Caki2 (cell line): ENCODE measurements around the gene RAD51B. TPM values are rescaled to one million over a fixed set of nuclear protein-coding genes. Genes with fewer than 3 reads are reported as not detected.
"Not testable (repeated sequence)": the region's sequence is repeated elsewhere in the genome, so short reads cannot be mapped to it uniquely, and the experiment has no call there.

Experiments used
- DNase-seq: peaks from one replicate; pipeline ENCODE4 v3.0.0-alpha.2; 2015; ENCODE audit warnings: low read depth
- in situ Hi-C: cut with HindIII; loops from 2 replicates; pipeline ENCODE4 v1.10.0; 2016; ENCODE audit warnings: low sequenced_read_pairs, low pct_unique_long_range_greater_than_20kb, mixed read lengths
- total RNA-seq: library from RNA; depleted of rRNA; stranded (reverse); fragments of >200 nt; shearing (Covaris generic); gene quantifications from 2 replicates; pipeline ENCODE4 v1.2.3, GENCODE V29; 2014; ENCODE audit warnings: low replicate concordance

RAD51B gene
- total RNA-seq, 1 experiment from 2014 or later = 20.8 TPM

DNA sequence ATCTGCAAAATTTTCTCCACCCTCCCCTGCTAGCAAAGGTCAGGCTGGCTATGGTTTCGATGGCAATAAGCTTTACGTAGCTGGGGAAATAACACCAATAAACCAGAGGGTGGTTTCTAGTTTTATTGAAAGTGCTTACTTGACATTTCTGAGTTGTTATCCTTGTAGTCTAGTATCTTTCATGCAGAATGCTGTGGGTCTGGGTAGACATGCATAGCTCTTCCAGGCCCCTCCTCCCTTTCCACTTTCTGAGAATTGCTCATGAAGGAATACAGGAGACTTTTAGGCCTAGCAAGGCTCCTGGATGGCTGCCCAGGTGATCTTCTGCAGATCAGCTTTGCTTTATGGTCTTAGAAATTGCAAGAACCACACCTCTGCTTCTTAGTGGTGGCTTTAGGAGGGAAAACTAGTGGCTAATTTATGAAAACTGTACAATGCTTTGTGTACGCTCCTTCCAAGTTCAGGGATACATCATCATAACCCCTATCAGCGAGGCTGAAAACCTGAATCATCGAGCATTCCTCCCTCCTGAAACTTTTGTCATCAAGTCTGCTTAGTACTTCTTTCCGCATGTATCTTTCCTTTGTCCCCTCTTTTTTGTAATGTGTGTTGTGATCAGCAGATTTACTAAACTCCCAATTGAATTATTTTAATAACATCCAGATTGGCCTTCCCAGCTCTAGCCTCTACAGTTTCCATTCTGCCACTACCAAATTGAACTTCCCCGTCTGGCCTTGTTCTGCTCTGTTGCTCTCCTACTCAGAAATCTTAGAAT lies 473.0 kb downstream of the RAD51B start:
- in situ Hi-C loops = no loop called here
- DNase-seq = no peak

DNA sequence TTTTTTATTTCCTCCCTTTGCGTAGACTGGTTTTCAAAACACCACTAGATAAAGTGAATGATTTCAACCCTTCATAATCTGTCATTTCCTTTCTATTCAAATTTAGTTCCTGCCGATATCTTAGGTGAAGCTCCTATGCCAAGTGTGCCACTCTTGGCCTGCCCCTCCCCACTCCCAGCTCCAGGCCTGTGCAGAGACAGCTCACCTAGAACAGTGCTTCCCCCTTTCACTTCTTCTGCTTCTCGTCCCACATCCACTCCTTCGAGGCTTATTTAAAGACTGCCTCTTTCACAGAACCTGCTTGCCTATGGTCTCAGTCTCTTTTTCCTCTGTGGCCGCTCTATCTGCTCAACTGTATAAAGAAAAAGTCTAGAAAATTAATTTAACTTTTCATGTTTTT lies 473.8 kb downstream of the RAD51B start:
- in situ Hi-C loops = no loop called here
- no peak for DNase-seq

DNA sequence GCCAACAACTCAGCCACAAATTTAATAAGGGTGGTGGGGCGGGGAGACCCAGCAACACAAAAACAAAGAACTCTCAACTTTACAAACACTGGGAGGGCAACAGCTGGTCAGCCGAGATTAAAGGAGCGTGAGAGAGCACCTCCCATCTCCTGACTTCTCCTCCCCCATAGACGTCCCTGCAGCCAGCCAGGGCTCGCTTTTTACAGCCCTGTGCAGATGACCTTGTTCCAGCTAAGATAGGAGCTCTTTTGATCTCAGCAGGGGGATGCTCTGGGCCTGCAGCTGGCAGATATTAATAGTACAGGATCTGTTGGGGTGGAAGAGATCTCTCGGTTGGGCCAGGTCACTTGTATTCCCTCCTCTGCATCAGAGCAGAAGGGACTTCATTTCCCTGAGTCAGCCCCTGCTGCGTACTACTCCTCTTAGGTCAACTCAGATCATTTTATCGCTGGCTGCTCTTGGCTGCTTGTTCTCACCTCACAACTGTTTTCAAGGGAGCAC lies 475.8 kb downstream of the RAD51B start:
- in situ Hi-C loops = no loop called here
- no peak for DNase-seq

DNA sequence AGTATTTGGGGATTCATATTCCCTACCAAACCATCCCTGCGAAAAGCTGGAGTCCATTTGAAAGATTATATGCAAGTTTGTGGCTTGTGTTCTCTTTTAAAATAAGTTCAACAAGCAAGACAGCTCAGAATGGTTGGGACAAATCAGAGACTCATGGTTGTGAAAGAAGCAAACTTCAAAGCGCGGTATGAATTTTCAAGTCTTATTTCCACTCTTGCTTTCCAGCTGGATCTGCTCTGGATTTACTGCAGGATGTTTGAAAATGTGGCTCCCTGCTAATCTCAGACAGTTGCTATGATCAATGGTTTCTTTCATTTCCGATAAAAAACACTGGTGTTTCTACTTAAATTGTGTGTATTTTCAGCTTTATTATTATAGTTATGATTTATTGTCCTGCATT lies 477.5 kb downstream of the RAD51B start:
- in situ Hi-C loops = no loop called here
- DNase-seq = no peak

DNA sequence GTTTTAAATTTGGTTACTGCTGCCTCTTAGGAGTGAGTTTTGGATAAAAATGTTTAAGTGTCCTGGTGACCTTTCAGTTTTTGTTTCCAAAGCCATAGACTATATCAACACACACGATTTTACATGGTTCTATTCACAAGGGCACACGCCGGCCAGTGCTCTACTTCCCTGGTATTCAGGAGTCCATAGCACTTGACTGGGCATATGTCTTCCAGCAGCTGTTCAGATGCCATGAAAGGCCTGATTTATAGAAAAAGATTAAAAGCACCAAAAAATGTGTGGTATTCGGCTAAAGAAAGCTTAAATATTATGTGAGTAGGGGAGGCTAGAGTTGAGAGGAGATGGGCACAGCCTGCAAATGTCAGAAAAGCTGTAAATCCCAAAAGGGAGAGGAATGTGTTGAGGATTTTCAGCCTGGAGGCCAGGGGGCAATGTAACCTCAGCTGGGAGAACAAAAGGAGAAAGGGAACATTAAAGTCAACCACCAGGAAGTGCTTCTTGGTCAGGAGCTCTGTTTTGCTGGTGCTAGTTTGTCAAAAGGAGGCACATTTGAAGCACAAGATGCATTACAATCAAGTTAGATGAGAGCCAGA lies 478.4 kb downstream of the RAD51B start:
- DNase-seq = no peak
- in situ Hi-C loops = no loop called here

DNA sequence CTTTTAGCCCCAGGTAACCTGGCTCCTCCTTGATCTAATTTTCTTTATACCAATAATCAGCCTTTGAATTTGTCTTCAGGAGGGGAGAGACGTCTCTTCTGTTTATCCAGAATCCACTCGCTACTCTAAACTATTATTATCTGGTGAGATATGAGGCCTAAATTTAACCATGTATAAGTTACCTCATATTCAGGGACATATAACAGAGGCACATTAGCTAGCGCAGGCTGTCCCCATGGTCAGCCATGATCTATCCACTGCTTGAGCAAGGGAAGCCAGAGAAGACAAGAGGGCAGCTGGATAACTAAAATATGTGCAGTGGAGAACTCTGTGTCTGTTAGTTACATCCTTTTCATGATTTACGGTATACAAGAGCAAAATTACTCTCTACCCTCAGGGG lies 481.0 kb downstream of the RAD51B start:
- in situ Hi-C loops = no loop called here
- no peak for DNase-seq

DNA sequence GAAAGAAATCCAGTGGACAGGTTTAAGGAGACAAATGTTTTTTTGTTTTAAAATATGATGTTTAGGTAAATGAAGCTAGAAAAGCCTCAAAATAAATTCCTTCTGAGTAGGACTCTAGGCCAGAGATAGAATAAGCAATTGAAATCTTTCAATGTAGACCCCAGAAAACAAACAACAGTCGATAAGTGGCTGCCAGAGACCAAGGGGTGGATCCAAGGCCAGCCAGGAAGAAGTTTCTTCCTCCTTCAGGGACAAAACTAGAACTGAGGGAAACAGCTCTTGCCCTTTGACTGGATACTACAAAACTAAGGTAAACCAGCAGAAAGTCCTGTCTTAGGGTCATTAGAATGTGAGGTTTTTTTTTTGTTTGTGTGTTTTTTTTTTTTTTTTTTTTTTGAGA lies 481.6 kb downstream of the RAD51B start:
- in situ Hi-C loops = no loop called here
- DNase-seq = no peak

DNA sequence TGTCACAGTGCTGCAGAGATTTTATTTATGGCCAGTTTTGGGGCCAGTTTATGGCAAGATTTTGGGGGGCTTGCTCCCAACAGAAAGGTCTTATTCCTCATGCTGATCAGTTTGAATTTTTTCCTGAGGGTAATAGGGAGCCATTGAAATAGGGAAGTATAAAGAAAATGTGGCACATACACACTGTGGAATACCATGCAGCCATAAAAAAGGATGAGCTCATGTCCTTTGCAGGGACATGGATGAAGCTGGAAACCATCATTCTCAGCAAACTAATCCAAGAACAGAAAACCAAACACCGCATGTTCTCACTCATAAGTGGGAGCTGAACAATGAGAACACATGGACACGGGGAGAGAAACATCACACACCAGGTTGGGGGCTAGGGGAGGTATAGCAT lies 483.4 kb downstream of the RAD51B start:
- in situ Hi-C loops = not testable (repeated sequence)

DNA sequence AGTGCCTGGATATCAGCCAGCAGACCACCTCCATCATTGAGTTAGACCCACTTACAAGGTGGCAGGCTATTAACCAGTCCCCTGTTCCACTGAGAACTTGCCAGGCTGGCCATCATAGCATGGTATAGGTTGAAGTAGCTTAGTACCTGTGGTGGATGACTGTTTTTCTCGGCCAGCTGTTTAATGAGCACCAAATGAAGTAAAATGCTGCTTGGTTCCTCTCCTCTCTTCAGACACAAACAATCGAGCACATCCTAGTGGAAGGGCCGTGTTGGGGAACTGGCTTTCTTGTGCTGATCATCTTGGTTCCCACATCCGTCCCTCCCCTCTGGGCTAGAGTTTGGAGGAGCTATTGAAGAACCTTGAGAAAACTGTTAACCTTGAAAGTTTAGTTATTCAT lies 486.2 kb downstream of the RAD51B start:
- in situ Hi-C loops = no loop called here
- DNase-seq = no peak

More for the DNA sequence above, 483.4 kb downstream of the RAD51B start:
- not testable (repeated sequence) for DNase-seq

DNA sequence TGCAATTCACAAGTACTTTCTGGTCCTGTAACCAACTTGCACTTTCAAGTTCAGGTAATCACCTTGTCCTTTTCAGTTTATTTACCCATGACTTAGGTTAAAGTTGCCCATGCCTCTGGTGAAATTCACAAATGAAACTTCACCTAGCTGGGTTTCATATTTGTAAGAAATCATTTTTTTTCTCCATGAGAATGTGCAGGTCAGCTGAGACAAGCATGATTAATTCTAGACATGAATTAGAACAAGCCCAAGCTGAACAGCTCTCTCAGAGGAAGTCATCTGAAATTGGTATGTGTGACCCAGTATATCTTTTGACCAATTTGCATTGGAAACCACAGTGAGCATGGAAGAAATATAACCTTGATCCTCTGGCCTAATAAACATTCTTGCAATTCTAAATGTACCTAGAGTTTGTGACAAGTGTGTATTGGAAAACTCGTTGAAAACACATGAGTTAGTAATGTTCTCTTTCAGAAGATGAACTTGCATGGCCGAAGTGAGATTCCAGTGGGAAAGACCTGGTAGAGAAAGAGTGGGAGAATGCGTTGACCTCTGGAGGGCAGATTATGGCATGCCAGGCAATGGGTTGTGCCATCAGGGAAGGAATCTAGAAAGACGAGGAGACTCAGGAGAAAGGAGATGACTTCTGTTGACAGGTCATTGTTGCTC lies 486.8 kb downstream of the RAD51B start:
- no peak for DNase-seq
- in situ Hi-C loops = no loop called here

DNA sequence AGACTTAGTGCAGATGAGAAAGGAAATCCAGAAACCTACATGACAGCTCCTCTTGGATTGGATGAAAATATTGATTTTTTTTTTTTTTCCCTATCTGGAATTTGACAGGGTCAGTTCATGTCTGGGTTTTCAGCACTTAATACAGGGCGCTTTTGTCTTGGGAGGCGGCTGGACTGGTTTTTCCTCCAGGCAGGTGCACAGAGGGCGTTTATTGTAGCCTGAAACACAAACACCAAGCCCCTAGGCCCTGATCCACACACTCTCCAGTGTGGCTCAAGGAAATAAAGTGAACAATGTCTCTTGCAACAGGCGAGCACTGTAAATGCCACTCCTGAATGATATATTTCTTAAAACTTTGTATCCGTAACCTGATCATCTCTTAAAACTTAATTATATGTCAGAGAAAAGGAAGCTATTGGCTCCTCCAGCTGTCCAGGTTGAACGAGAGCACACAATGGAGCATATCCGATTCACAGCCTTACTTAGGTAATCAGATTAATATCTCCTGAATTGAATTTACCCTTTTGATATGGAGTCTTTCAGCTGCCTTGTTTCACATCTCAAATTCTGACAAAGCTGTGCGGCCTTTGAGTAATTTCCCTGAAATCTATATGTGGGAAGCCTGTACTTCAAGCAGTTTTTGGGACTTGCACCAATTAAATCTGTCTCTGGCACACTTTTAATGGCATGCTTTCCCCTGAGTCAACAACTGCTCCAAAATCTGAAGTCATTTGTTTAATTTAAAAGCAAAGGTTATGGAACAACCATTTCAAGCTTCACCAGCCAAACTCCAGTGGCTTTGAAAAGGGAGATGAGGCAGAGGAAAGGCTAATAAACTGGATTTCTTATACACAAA lies 487.6 kb downstream of the RAD51B start:
- no peak for DNase-seq
- in situ Hi-C loops = no loop called here

DNA sequence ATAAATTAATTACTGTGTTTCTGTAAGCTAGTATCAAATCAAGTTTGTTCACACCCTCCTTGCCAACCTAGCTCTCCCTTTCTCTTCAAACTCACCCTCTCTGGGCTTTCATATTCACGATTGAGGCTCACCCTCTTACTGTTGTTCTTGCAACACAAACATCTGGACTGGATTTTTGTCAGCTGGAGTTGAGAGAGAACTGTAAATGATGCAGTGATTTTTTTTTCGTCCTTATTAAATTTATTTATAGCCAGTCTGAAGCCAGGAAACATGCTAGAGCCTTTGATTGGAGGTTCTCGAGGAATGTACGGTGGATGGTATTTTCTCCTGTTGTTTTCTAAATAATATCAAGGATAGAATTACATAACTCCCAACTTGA lies 488.2 kb downstream of the RAD51B start:
- no peak for DNase-seq
- in situ Hi-C loops = no loop called here

DNA sequence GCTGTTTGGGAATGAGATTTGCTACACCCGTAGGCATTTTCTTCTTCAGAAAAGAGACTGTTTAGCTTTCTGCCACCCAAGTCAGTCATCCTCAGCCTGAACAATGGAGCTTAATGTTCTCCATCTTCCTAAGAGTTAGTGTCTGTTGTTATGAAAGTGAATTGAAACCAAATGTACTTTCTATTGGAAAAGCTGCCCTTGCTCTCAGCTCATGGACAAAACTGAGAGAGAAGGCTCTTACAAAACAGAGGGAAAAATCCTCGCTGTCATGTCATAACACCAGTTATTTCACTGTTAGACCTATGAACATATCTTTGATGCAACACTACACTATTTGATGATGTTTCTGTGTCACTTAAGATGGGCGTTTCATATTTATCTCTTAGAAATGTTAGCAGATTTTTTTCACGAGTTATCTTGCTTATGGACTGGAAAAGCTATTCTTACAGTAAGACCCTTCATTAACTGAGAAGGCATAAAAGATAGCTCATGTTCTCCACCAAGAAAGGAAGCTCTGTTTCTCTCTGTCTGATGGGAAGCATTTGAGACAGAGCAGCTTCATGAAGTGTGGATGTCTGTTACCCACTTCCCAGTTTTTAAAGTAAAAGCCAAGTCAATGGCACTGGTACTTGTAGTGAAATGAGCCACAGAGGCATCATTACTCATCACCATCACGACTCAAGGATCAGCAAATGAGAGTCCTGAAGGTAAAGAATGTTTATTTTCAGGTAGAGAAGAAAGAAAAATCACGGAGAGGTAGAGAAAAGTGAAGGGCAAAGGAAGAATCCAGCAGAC lies 489.3 kb downstream of the RAD51B start:
- no peak for DNase-seq
- in situ Hi-C loops = no loop called here

DNA sequence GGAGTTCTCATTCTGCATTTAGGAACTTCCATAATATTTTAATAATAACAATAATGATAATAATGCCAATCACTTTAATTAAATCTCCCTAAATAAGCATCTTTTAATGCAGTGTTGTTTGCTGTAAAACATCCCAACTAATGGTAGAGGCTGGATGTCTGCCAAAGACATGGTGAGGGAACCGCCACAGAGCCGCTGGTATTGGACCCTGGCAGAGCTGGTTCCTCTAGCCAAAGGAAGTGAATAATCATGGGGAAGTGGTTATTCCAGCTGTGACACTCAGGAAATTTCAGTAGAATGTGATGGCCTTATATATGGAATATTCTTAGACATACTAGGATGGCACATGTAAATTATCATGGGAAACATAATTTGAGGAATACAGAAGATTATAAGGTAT lies 490.0 kb downstream of the RAD51B start:
- in situ Hi-C loops = no loop called here
- DNase-seq = no peak

DNA sequence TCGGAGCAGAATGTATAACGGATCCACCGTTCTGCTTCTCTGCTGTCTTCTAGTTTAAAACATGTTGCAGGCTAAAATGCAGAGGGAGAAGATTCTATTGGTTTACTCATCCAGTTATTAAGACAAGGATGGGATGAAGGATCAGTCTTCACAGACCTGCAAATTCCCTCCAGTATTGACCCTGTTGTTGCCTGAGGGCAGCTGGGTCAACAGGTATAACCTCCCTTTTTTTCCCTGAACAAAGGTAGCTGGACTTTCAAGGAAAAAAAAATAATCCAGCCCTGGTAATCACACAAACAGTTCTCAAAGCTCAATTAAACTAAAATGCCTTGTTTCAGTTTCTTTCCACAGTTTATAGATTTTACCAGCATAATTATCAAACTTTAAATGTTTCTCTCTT lies 492.7 kb downstream of the RAD51B start:
- no peak for DNase-seq
- in situ Hi-C loops = no loop called here

DNA sequence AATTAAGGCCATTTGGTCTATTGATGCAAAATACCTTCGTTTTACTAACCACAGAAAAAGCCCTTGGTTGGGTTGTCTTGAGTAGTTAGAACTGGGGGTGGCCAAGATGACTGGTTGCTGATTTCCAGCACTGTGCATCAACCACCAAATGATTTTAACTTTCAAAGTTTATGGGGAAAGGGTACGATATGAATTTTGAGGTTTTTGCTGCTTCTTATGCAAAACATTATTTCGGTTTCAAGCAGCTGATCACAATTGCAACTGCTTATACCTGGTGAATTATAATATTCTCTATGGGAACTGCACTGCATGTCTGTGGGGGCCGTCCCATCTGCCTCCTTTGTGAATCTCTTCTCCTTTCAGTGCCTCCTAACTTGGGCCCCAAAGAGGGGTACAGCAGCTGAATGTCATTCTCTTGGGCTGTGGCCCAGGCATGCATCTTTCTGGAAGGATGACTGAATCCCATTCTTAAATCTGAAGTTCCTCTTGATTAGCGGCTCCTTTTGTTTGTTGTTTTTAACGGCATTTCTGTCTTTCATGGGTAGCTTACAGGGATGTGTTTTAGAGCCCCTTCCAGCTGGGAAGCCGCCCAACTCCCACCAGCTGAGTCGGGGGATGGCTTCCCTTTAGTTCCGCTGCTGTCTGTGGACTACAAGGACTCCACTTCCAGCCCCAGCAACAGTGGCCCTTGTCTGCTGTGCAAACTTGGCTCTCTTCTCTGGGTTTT lies 493.5 kb downstream of the RAD51B start:
- in situ Hi-C loops = no loop called here
- no peak for DNase-seq

DNA sequence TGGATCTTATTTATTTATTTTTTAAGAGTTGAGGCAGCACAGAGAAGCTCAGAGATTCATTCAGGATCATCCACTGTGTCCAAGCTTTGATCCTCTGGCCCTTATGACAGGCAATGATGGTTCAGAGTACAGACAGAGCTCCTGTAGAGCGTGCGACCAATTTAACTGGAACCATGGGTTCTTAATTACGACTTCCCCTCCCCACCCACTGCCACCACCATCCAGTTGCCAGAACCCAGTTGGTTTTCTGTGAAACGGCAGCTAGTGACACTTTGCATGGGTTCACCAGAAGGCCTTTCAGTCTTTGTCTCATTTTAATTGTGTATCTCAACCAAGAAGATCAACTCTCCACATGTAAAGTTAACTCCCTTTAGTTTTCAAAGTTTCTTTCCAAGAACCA lies 495.1 kb downstream of the RAD51B start:
- in situ Hi-C loops = no loop called here
- no peak for DNase-seq
